ENCODE data around the gene RNU1-1.

RNU1-1 gene

GRCh38 chr1:16474166-16474800 lies 39.8 kb downstream of the RNU1-1 start:
- Histone ChIP-seq H3K27ac (replicated peaks) (no peak overlapping the region), H3K4me3 (replicated peaks; ENCODE audit: insufficient read depth, low read length) (no peak overlapping the region), H3K27me3 (ENCODE audit: insufficient read depth, poor library complexity, severe bottlenecking) (no peaks in the 10 kb centered on the region)
- DNase-seq (ENCODE audit: low read depth in 1 of 2, low spot score in 1 of 2) = no peak
- TF ChIP-seq POLR2AphosphoS5 (IDR thresholded peaks at IDR 0.05; ENCODE audit: low read depth) = no peak
- no peak for TF ChIP-seq GABPA (IDR thresholded peaks at IDR 0.05; ENCODE audit: low read depth)
- TF ChIP-seq SPI1 (IDR thresholded peaks at IDR 0.05; ENCODE audit: borderline replicate concordance, low read depth) = no peak
- no peak for TF ChIP-seq CTCF (IDR thresholded peaks at IDR 0.05; ENCODE audit: insufficient read depth, low read length)
- no peak for TF ChIP-seq REST (IDR thresholded peaks at IDR 0.05; ENCODE audit: insufficient replicate concordance, low read depth)

- Histone ChIP-seq H3K4me3 (replicated peaks; ENCODE audit: insufficient read depth, low read length) (no peak overlapping the region), H3K27ac (replicated peaks) (no peak overlapping the region), H3K27me3 (ENCODE audit: insufficient read depth, poor library complexity, severe bottlenecking) (no peaks in the 10 kb centered on the region)
- TF ChIP-seq GABPA (IDR thresholded peaks at IDR 0.05; ENCODE audit: low read depth) (no peak), CTCF (IDR thresholded peaks at IDR 0.05; ENCODE audit: insufficient read depth, low read length) (no peak), SPI1 (IDR thresholded peaks at IDR 0.05; ENCODE audit: borderline replicate concordance, low read depth) (no peak), POLR2AphosphoS5 (IDR thresholded peaks at IDR 0.05; ENCODE audit: low read depth) (no peak), REST (IDR thresholded peaks at IDR 0.05; ENCODE audit: insufficient replicate concordance, low read depth) (no peak)
- DNase-seq (ENCODE audit: low read depth in 1 of 2, low spot score in 1 of 2) = no peak
Observed at GRCh38 chr1:16468558-16468957, 45.5 kb downstream of the RNU1-1 start.

- no peak for DNase-seq (ENCODE audit: low read depth in 1 of 2, low spot score in 1 of 2)
- H3K27ac ChIP-seq (replicated peaks) = no peak overlapping the region
- TF ChIP-seq REST (IDR thresholded peaks at IDR 0.05; ENCODE audit: insufficient replicate concordance, low read depth) (no peak), SPI1 (IDR thresholded peaks at IDR 0.05; ENCODE audit: borderline replicate concordance, low read depth) (no peak), CTCF (IDR thresholded peaks at IDR 0.05; ENCODE audit: insufficient read depth, low read length) (no peak), POLR2AphosphoS5 (IDR thresholded peaks at IDR 0.05; ENCODE audit: low read depth) (no peak), GABPA (IDR thresholded peaks at IDR 0.05; ENCODE audit: low read depth) (no peak)
- no peak overlapping the region for H3K4me3 ChIP-seq (replicated peaks; ENCODE audit: insufficient read depth, low read length)
- H3K27me3 ChIP-seq (ENCODE audit: insufficient read depth, poor library complexity, severe bottlenecking) = no peaks in the 10 kb centered on the region
Observed at GRCh38 chr1:16464917-16465625, 49.0 kb downstream of the RNU1-1 start.

Data from HL-60 (cell line).